DMS153 treated with DMSO at 0.1 percent for 48 hours (cell line): ENCODE results near the gene CEACAM16.
"Not testable (repeated sequence)": the region's sequence is repeated elsewhere in the genome, so short reads cannot be mapped to it uniquely, and the experiment has no call there.

ENCODE experiments used
- DNase-seq: peaks from one replicate; lab custom pipeline; 2025; ENCODE audit not compliant: unreplicated experiment; lab: John Stamatoyannopoulos, UW

The CEACAM16 gene

DNA sequence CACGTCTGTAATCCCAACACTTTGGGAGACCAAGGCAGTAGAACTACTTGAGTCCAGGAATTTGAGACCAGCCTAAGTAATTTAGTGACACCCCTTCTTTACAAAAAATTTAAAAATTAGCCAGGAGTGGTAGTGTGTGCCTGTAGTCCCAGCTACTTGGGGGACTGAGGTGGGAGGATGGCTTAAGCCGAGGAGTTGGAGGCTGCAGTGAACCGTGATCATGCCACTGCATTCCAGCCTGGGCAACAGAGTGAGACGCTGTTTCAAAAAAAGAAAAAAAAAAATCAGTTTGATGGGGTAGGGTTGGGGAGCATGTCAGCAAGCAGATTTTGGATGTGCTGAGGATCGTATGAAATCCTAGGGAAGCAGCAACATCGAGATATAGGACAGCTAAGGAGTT lies 23.4 kb upstream of the CEACAM16 start:
- no peak for DNase-seq

GRCh38 chr19:44677019-44677811 lies 21.7 kb upstream of the CEACAM16 start:
- no peak for DNase-seq

DNA sequence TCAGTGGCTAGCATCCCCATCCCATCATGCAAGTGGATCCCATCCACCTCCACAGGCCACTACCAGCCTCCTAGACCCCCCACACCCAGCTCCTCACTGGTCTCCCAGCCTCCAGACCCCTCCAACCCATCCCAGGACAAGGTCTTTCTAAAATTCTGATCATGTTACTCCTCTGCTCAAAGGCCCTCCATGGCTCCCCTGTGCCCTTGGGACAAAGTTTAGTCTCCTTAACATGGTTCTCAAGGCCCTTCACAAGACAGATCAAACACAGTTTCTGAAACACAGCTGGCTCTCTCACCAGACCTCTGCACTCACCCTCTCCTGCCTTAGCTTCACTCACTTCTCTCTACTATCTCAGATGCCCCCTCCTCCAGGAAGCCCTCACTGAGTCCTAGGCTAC lies 18.4 kb upstream of the CEACAM16 start:
- DNase-seq, result no peak

GRCh38 chr19:44681992-44682790 lies 16.8 kb upstream of the CEACAM16 start:
- no peak for DNase-seq

DNA sequence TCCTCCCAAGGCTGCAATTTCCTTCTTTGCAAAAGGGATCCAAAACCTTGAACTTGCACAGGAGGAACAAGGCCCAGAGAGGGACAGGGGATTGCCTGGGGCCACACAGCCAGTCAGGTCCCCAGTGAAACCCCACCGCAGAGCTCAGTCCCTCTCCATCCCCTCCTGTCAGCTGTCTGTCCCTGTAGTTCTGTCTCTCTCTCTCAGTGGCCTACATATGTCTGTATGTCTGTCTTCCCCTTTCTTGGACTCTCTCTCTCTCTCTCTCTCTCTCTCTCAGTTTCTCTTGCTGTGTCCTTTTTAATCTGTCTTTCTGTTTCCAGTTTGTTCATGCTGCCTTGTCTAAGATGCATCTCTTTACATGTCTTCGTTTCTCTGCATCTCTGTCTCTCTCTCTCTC lies 16.1 kb upstream of the CEACAM16 start:
- no peak for DNase-seq

DNA sequence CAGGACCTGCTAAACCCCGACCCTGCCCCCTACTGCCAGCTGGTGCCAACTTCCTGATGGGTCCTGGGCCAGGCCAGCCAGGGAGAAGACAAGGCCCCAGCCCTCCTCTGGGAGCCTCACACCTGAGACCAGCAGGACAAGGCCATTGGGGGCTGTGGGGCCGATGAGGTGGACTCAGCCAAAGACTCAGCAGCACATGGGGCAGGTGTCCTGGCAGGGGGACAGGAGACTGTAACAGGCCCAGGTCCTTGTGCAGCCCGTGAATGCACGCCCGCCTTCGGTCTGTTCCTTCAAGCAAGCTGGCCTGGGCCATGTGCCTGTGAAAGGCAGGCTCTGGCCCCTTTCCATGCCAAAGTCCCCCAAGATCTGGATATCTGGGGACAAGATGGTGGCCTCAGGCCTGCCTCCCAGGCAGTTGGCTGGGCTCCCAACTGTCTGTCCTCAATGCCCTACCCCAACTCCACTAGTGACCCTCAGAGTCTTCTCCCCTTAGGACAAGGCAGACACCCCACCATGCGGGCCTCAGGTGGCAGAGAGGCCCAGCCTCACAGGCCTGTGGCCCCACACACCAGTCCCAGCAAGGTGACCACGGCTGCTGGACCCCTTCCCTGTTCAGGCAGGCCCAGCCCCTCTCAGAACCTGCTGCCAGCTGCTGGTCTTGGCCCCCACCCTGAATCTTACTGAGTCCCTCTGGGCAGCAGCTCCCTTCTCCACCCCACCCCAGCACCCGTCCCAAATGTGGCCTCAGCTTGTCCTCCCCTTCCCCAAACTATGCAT lies 15.3 kb upstream of the CEACAM16 start:
- no peak for DNase-seq

DNA sequence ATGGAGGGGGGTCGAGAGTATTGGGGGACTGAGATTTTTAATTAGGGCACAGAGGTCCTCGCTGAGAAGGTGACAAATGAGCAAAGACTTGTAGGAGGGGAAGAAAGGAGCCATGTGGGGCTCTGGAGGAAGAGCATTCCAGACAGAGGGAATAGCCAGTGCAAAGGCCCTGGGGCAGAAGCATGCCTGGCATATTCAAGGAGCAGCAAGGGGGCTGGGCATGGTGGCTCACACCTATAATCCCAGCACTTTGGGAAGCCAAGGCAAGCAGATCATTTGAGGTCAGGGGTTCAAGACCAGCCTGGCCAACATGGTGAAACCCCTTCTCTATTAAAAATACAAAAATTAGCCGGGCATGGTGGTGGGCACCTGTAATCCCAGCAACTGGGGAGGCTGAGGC lies 14.6 kb upstream of the CEACAM16 start:
- DNase-seq, result not testable (repeated sequence)

DNA sequence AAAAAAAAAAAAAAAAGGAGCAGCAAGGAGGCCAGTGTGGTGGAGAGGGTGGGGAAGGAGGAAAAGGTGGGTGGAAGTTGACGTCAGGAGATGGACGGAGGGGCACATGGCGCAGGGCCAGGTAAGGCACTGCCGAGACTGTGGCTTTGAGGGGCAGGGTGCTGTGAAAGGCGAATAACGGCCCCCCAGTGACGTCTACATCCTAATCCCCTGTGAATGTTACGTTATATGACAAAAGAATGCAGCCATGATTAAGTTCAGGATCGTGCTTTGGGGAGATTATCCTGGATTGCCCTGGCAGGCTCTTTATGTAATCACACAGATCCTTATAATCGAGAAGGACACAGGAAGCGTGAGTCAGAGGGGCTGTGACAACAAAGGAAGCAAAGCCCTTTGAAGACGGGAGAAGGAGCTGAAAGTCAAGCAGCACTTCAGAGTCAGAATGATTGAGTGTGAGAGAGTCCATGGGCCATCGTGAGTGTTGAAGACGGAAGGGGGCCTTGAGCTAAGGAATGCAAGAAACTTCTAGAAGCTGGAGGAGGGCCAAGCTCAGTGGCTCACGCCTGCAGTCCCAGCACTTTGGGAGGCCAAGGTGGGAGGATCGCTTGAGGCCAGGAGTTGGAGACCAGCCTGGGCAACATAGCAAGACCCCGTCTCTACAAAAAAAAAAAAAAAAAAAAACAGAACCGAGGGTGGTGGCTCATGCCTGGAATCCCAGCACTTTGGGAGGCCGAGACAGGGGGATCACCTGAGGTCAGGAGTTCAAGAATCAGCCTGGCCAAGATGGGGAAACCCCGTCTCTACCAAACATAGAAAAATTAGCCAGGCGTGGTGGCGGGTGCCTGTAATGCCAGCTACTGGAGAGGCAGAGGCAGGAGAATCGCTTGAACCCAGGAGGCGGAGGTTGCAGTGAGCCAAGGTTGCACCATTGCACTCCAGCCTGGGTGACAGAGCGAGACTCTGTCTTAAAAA lies 13.8 kb upstream of the CEACAM16 start:
- DNase-seq, result no peak

DNA sequence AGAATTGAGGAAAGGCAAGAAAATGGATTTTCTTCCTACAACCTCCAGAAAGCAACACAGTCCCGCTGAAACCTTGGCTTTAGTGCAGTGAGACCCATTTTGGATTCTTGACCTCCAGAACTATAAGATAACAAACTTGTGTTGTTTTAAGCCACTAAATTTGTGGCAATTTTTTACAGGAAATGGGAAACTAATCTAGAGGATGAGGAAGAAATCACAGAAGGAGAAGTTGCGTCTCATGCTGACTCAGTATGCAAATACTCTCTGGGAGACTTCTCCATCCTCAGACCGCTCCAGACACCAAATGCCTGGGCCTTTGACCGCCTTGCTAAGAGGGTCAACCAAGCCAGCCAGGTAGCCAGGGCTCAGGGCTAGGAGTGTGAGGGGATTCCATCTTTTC lies 13.1 kb upstream of the CEACAM16 start:
- DNase-seq, result no peak

- DNase-seq, result no peak
Measured at GRCh38 chr19:44686896-44687295, 12.1 kb upstream of the CEACAM16 start.

GRCh38 chr19:44687888-44688287 lies 11.1 kb upstream of the CEACAM16 start:
- DNase-seq, result no peak

- peak; percentile 56 for DNase-seq
Measured at GRCh38 chr19:44689290-44690130, 9.4 kb upstream of the CEACAM16 start.

DNA sequence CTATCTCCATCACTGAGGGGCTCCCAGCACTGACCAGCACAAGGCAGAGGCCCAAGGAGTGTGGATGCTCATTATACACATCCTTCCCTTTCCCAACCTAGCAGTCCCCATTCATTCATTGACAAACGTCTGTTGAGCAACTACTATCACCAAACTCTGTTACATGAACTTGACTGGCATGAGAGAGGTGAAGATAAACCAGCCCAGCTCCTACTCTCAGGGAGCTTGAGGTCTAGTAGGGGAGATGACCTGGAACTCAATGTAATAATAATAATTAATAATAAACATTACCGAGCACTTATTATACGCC lies 8.9 kb upstream of the CEACAM16 start:
- DNase-seq, result no peak

DNA sequence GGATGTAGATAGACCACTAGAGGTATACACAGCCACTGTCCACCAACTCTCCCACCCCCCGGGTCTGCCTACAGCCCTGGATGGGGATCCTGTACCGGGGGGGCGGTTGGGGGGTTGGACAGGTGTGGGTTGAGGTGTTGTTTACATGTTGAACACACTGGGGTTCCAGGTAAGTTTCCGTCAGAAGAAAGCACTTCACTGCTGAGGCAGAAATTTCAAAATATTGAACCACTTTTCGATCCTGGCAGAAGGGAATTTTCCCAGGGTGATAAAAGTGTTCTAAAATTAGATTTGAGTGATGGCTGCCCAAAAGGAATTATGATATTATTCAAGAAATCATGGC lies 6.6 kb upstream of the CEACAM16 start:
- DNase-seq, result no peak

GRCh38 chr19:44694184-44694579 lies 4.8 kb upstream of the CEACAM16 start:
- DNase-seq, result no peak

- DNase-seq, result no peak
Measured at GRCh38 chr19:44696939-44697669, 1.8 kb upstream of the CEACAM16 start.

DNA sequence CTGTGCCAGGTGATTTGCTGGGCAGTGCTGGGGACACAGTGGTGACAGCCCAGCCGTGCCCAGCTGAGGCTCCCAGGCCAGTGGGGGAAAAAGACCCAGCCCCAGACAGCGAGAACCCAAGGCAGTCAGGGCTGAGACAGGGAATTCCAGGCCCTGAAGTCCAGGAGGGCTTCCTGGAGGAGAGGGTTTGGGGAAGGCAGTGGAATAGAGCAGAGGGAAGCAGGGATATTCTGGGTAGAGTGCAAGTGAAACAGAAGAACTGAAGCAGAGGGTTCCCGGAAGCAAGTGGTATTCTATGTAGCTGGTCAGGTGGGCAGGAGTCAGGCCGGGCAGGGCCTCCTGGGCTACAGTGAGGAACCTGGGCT lies 1.3 kb upstream of the CEACAM16 start:
- DNase-seq, result no peak

DNA sequence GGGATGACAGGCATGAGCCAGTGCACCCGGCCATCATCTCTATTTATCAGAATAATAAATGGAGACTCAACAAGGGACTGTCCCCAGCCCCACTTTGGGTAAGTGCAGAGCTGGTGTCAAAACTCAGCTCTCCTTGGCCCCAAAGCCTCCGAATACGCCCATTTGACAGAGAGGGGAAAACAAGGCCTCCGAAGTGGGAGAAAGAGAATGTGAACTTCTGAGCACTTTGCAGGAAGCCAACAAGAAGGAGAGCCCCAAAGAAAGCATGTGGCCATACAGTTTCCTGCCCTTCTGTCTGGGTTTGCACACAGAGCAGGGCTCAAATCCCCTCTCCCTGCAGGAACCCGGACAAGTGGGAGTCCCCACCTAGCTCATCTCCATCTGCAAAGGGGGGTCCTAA lies 1.6 kb downstream of the CEACAM16 start:
- no peak for DNase-seq

GRCh38 chr19:44701228-44701627 lies 2.3 kb downstream of the CEACAM16 start:
- DNase-seq, result no peak
